Measurements from ENCODE around the gene CAB39L. TPM values are rescaled to one million over a fixed set of nuclear protein-coding genes. Genes with fewer than 3 reads are reported as not detected.

Gene CAB39L
- total RNA-seq, 3 donors from 2014 or later (not counting 1 experiment from before 2014, with no cell fraction given) = 4.4 to 6.5 (median 6.0) TPM

- no peaks in the 10 kb centered on the region for H3K36me3 ChIP-seq (ENCODE audit: control insufficient read depth, insufficient read depth, low read length)
- H3K4me3 ChIP-seq (ENCODE audit: low read length) = no peak overlapping the region
- no peaks in the 10 kb centered on the region for H3K27me3 ChIP-seq (ENCODE audit: control insufficient read depth, insufficient read depth, low read length)
- ATAC-seq (no peak), DNase-seq (no peak)
- no peak overlapping the region for H3K4me3 Mint-ChIP-seq
- H3K36me3 Mint-ChIP-seq = no peaks in the 10 kb centered on the region
- no peaks in the 10 kb centered on the region for H3K27me3 Mint-ChIP-seq (ENCODE audit: low read depth in 2 of 2)
- peaks cover 6% of the 10 kb centered on the region for H3K4me1 ChIP-seq (ENCODE audit: control insufficient read depth, insufficient read depth, low read length)
- 93% methylated on average over 9 of the region's 9 CpGs for WGBS (ENCODE audit: insufficient coverage)
- no peak for TF ChIP-seq CTCF (IDR thresholded peaks at IDR 0.05)
- H3K9me3 Mint-ChIP-seq = no peaks in the 10 kb centered on the region
- H3K9me3 ChIP-seq (ENCODE audit: control insufficient read depth, insufficient read depth, low read length) = no peaks in the 10 kb centered on the region
- no peak overlapping the region for H3K27ac ChIP-seq (ENCODE audit: low read length)
- no peak overlapping the region for H3K27ac Mint-ChIP-seq
- intact Hi-C loops (cut with micrococcal nuclease) = loop anchor here (5.0 to 10.0 kb wide), 2 partner anchors 139 to 1772 kb away; partner anchors contain the start of genes CAB39L and SETDB2
- H3K4me1 Mint-ChIP-seq = peaks cover 13 to 18% of the 10 kb centered on the region in 2 donors
Measured at GRCh38 chr13:49302817-49303216, 141.0 kb downstream of the CAB39L start.

DNA sequence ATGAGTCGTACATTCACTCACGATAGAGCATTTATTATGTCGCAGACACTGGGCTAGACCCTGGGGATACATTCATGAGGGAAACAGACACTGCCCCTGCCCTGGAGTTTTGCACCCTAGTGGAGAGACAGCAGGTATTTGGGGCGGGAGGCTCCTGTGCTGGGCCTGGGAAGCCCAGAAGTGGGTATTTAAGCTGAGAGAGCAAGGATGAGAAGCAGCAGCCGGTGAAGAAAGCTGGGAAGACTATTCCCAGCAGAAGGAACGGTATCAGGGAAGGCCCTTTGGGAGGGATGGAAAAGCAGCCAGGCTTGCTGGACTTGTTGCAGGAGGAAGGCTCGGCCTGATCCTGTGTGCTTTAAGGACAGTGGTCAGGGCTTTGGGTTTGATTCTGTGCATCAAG, 141.6 kb downstream of the CAB39L start:
- DNase-seq (no peak), ATAC-seq (no peak)
- Mint-ChIP-seq H3K4me3 (peak overlapping the region; percentile 56), H3K27me3 (ENCODE audit: low read depth in 2 of 2) (no peaks in the 10 kb centered on the region), H3K9me3 (no peaks in the 10 kb centered on the region), H3K36me3 (no peaks in the 10 kb centered on the region), H3K27ac (peak overlapping the region in 1 of 2 donors; percentile 82), H3K4me1 (peaks cover 13 to 18% of the 10 kb centered on the region in 2 donors)
- H3K36me3 ChIP-seq (ENCODE audit: control insufficient read depth, insufficient read depth, low read length) = no peaks in the 10 kb centered on the region
- no peak overlapping the region for H3K27ac ChIP-seq (ENCODE audit: low read length)
- no peak overlapping the region for H3K4me3 ChIP-seq (ENCODE audit: low read length)
- TF ChIP-seq CTCF (IDR thresholded peaks at IDR 0.05) = no peak
- WGBS (ENCODE audit: insufficient coverage) = 95% methylated on average over 7 of the region's 7 CpGs
- no peaks in the 10 kb centered on the region for H3K27me3 ChIP-seq (ENCODE audit: control insufficient read depth, insufficient read depth, low read length)
- no peaks in the 10 kb centered on the region for H3K9me3 ChIP-seq (ENCODE audit: control insufficient read depth, insufficient read depth, low read length)
- peaks cover 6% of the 10 kb centered on the region for H3K4me1 ChIP-seq (ENCODE audit: control insufficient read depth, insufficient read depth, low read length)
- intact Hi-C loops (cut with micrococcal nuclease) = loop anchor here (5.0 to 10.0 kb wide), 2 partner anchors 140 to 1773 kb away; partner anchors contain the start of genes CAB39L and SETDB2

GRCh38 chr13:49300739-49301589, 142.9 kb downstream of the CAB39L start:
- Mint-ChIP-seq H3K4me1 (peaks cover 13 to 18% of the 10 kb centered on the region in 2 donors), H3K4me3 (peak overlapping the region; percentile 81), H3K27ac (peak overlapping the region in 1 of 2 donors; percentile 82), H3K27me3 (ENCODE audit: low read depth in 2 of 2) (no peaks in the 10 kb centered on the region), H3K36me3 (no peaks in the 10 kb centered on the region), H3K9me3 (no peaks in the 10 kb centered on the region)
- Histone ChIP-seq H3K27ac (ENCODE audit: low read length) (no peak overlapping the region), H3K36me3 (ENCODE audit: control insufficient read depth, insufficient read depth, low read length) (no peaks in the 10 kb centered on the region), H3K4me3 (ENCODE audit: low read length) (peak overlapping the region; percentile 28), H3K27me3 (ENCODE audit: control insufficient read depth, insufficient read depth, low read length) (no peaks in the 10 kb centered on the region), H3K9me3 (ENCODE audit: control insufficient read depth, insufficient read depth, low read length) (no peaks in the 10 kb centered on the region), H3K4me1 (ENCODE audit: control insufficient read depth, insufficient read depth, low read length) (peaks cover 6% of the 10 kb centered on the region)
- intact Hi-C loops (cut with micrococcal nuclease) = loop anchor here (1.0 to 10.0 kb wide), 3 partner anchors 141 to 1774 kb away; partner anchors contain the start of genes CAB39L and SETDB2
- 57% methylated on average over 20 of the region's 20 CpGs for WGBS (ENCODE audit: insufficient coverage)
- DNase-seq (peak; percentile 47 to 85), ATAC-seq (peak; percentile 92 to 100 (median 99))
- TF ChIP-seq CTCF (IDR thresholded peaks at IDR 0.05) = peak; percentile 82

All from natural killer cell (primary cell).